Mesangial cell (primary cell): ENCODE results near the gene SCN4A. TPM values are rescaled to one million over a fixed set of nuclear protein-coding genes. Genes with fewer than 3 reads are reported as not detected.

ENCODE experiments used
- total RNA-seq: library from RNA; depleted of rRNA; stranded (reverse); fragments of >200 nt; gene quantifications from 2 replicates; pipeline ENCODE4 v1.2.3, GENCODE V29; 2015

Gene SCN4A
- under 0.01 TPM in 2 replicates for total RNA-seq

GRCh38 chr17:63972796-63973195, at the start of gene SCN4A:
Gene SCN4A (minus strand): TSS chr17:63972918. CDS start chr17:63972841, 77 bp downstream.

GRCh38 chr17:64020056-64020766, 47.5 kb upstream of the SCN4A start, which contains the start of gene ICAM2:
Gene ICAM2 (minus strand): TSS chr17:64020633. CDS start chr17:64006691, 13,942 bp downstream.

GRCh38 chr17:63998050-63998720, 25.5 kb upstream of the SCN4A start, which contains the start of gene PRR29:
Gene PRR29 (plus strand): TSS chr17:63998351. CDS start chr17:63998365, 14 bp downstream.

GRCh38 chr17:63931981-63932561, 40.6 kb downstream of the SCN4A start, which contains the start of gene CD79B:
Gene CD79B (minus strand): TSS chr17:63932331. CDS start chr17:63932261, 70 bp downstream.

GRCh38 chr17:63918789-63919305, 53.9 kb downstream of the SCN4A start, which contains the start of gene GH1:
Gene GH1 (minus strand): TSS chr17:63918839. CDS start chr17:63918776, 63 bp downstream.

GRCh38 chr17:63911041-63911635, 61.6 kb downstream of the SCN4A start, which contains the start of gene CSHL1:
Gene CSHL1 (minus strand): TSS chr17:63911258. CDS start chr17:63911196, 62 bp downstream.

GRCh38 chr17:63896524-63897354, 76.0 kb downstream of the SCN4A start, which contains the start of gene CSH1:
Gene CSH1 (minus strand): TSS chr17:63896574. CDS start chr17:63896511, 63 bp downstream.

Other genes starting within 250 kb of the SCN4A start
- 16.3 and 16.5 TPM in 2 replicates for gene STRADA, start 231.1 kb downstream of the SCN4A start, total RNA-seq
- 22.3 and 23.8 TPM in 2 replicates for gene CCDC47, start 199.3 kb downstream of the SCN4A start, total RNA-seq
- 30.9 and 32.4 TPM in 2 replicates for gene DDX42, start 198.7 kb downstream of the SCN4A start, total RNA-seq
- gene PSMC5, start 145.5 kb downstream of the SCN4A start, total RNA-seq: 60.0 and 76.8 TPM in 2 replicates
- gene FTSJ3, start 145.3 kb downstream of the SCN4A start, total RNA-seq: 53.2 and 77.4 TPM in 2 replicates
- gene SMARCD2, start 130.2 kb downstream of the SCN4A start, total RNA-seq: 78.5 and 89.1 TPM in 2 replicates
- not detected in 2 replicates for gene CSH2, start 99.2 kb downstream of the SCN4A start, total RNA-seq
- gene GH2, start 91.0 kb downstream of the SCN4A start, total RNA-seq: not detected in 2 replicates
- not detected in 2 replicates for gene CSH1, start 76.3 kb downstream of the SCN4A start, total RNA-seq
- gene CSHL1, start 61.7 kb downstream of the SCN4A start, total RNA-seq: not detected in 2 replicates
- not detected in 2 replicates for gene GH1, start 54.1 kb downstream of the SCN4A start, total RNA-seq
- gene CD79B, start 40.6 kb downstream of the SCN4A start, total RNA-seq: 0.76 TPM in 1 of 2 replicates, not detected in the other
- 0.38 and 0.49 TPM in 2 replicates for gene PRR29, start 25.4 kb upstream of the SCN4A start, total RNA-seq
- 2.3 and 6.8 TPM in 2 replicates for gene ICAM2, start 47.7 kb upstream of the SCN4A start, total RNA-seq
- 3.9 and 7.4 TPM in 2 replicates for gene ERN1, start 157.2 kb upstream of the SCN4A start, total RNA-seq